Suppressor macrophage treated with lipopolysaccharide for 1 hour (primary cell): Measurements from ENCODE around the gene ABCA13.

Experiments
- DNase-seq, 3 donors: peaks; one replicate each; pipeline ENCODE4 v3.0.0-alpha.2; 2020 to 2022

The ABCA13 gene

DNA sequence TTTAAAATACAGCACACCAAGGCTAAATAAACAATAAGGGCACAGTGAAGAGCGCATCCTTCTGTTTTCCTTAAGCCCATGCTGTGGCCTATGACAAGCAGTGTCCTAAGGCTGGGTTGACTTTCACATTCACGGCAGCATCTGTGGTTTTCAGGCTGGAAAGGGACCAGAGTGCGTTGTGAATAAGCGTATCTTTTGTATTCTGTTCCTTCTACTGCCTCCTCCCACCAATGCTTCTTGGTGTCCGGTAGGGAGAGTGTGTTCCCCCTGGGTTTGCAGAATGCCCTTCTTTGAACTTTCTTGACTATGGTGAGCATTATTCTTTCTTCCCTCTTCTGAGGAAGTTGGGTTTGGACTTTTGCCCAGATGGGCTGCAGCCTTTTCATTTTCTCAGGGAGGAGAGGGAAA, 73.6 kb downstream of the ABCA13 start:
- DNase-seq = peak; percentile 36 to 58 (median 37)

DNA sequence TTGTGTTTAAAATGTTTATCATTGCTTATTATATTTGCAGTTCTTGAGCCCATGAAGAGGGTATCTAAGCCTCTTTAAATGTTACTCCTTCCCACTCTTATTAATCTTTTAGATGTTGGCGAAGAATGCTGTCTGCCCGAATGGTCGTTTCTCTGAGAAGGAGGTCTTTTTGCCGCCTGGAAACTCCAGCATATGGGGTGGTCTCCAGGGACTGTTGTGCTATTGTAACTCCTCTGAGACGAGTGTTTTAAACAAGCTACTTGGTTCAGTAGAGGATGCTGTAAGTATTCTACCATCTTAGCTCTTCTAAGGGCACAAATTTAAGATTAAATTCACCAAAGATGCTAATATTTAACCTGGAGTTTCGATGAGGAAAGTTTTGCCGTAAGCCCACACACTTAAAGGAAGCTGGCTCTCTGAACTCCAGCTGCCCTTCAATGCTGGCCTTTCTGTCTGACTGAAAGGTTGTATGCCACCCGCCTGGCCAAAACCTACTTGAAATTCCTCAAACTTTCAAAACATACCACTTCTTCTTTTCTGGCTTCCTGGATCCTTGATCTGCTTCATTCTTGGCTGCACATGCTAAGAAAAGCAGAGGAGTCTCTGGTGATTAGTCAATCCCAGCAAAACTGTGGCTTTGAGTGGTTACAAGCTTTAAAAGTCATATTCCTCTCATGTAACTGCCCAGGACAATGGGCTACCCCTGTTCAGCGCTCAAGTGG, 74.7 kb downstream of the ABCA13 start:
- peak; percentile 66 to 81 (median 80) for DNase-seq

GRCh38 chr7:48249166-48249565, 77.9 kb downstream of the ABCA13 start:
- DNase-seq = no peak

DNA sequence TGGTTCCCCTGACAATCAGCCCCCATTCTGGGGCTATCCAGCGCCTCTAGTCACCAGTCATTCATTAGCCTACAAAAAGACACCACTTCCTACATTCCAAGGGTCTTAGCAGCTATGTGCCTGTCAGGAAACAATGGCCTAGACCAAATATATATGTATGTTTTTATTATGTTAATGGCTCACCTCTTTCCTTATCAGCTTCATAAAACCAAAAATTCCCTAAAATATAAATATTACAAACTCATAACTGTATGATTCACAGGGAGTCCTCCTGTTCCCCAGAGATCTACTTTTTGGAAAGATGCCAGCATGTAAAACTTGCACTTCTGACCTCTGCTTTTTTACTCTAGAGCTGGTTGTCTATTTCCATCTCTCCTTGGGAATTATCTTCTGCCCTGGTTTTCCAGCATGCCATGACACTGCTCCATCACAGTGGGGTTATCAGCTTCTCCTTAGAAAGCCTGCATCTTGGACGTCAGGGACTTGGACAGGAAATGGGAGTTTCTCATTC, 79.2 kb downstream of the ABCA13 start:
- DNase-seq = peak in 2 of 3 donors; percentile 31 to 36

GRCh38 chr7:48251766-48252165, 80.5 kb downstream of the ABCA13 start:
- peak in 1 of 3 donors; percentile 25 for DNase-seq

DNA sequence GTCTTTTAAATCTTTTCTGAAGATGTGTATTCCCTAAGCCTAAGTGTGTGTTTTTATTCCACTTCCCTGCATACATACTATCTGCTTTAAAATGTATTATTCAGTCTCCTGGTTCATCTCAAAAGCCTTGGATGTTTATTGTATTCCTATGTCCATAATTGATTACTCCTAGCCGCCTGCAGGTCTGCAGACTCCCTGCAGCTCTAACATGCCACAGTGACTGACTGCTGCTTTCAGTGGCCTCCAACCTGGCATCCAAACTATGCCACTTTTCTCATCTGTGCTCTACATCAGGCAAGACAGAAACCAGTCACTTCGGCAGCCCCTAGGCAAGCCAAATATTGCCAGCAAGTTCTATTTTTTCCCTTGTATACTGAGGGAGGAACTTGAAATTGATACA, 81.7 kb downstream of the ABCA13 start:
- no peak for DNase-seq

GRCh38 chr7:48255046-48255445, 83.8 kb downstream of the ABCA13 start:
- DNase-seq = peak; percentile 50 to 76 (median 65)

DNA sequence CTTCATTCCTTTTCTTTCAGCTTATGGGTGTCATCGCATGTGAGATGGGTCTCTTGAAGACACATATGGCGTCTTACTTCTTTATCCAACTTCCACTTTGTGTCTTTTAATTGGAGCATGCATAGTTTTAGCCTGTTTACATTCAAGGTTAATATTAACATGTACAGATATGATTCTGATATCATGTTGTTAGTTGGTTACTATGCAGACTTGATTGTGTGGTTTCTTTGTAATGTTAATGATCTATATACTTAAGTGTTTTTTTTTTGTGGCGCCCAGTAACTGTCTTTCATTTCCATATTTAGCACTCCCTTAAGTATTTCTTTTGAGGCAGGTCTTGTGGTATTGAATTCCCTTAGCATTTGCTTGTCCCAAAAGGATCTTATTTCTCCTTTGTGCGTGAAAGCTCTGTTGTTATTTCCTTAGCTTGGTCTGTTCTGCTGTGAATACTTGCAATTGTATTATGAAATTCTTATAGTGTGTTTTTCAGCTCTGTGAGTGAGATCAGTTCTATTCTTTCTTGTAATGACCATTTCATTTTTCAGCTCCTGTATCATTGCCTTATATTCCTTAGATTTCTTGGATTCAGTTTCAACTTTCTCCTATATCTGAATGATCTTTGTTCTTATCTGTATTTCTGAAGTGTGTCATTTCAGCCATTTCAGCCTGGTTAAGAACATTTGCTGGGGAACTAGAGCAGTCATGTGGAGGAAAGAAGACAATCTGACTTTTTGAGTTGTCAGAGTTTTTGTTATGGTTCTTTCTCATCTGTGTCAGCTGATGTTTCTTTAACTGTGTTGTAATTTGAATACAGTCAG, 88.4 kb downstream of the ABCA13 start:
- DNase-seq = peak in 1 of 3 donors; percentile 24

- no peak for DNase-seq
Observed at GRCh38 chr7:48261696-48262095, 90.4 kb downstream of the ABCA13 start.

GRCh38 chr7:48262606-48263310, 91.5 kb downstream of the ABCA13 start:
- no peak for DNase-seq

GRCh38 chr7:48263311-48263650, 92.0 kb downstream of the ABCA13 start:
- no peak for DNase-seq

GRCh38 chr7:48269066-48269465, 97.8 kb downstream of the ABCA13 start:
- no peak for DNase-seq

GRCh38 chr7:48274662-48275061, 103.4 kb downstream of the ABCA13 start:
- DNase-seq = no peak

DNA sequence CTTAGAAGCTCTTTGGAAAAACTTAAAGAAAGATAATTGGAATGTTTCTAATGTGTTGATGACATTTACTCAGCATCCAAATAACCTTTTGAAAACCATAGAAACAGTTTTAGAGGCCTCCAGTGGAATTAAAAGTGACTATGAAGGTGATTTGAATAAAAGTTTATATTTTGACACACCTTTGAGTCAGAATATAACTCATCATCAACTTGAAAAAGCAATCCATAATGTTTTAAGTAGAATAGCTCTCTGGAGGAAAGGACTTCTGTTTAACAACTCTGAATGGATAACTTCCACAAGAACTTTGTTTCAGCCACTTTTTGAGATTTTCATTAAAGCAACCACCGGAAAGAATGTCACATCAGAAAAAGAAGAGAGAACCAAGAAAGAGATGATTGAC, 108.2 kb downstream of the ABCA13 start:
- DNase-seq = no peak

GRCh38 chr7:48280100-48280499, 108.8 kb downstream of the ABCA13 start:
- no peak for DNase-seq

GRCh38 chr7:48285373-48285772, 114.1 kb downstream of the ABCA13 start:
- no peak for DNase-seq

- DNase-seq = no peak
Observed at GRCh38 chr7:48286836-48287235, 115.6 kb downstream of the ABCA13 start.

GRCh38 chr7:48289656-48290055, 118.4 kb downstream of the ABCA13 start:
- no peak for DNase-seq

DNA sequence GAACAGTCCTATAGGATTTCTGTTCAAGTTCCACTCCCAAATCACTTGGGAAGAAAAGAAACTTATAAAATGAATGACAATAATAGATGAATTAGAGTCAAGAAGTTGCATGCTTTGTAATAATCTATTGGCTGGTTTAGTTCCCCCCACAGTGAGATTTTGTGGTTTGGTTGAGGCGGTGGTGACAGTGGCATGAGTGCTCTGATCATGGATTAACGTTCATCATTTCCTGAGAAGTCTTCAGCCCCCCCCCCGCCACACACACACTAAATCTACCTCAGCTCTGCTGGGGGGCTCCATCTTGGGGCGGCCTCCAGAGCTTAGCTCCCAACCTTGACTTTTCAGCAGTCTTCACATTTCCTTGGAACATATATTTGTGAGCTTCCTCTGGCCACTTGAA, 121.7 kb downstream of the ABCA13 start:
- no peak for DNase-seq

DNA sequence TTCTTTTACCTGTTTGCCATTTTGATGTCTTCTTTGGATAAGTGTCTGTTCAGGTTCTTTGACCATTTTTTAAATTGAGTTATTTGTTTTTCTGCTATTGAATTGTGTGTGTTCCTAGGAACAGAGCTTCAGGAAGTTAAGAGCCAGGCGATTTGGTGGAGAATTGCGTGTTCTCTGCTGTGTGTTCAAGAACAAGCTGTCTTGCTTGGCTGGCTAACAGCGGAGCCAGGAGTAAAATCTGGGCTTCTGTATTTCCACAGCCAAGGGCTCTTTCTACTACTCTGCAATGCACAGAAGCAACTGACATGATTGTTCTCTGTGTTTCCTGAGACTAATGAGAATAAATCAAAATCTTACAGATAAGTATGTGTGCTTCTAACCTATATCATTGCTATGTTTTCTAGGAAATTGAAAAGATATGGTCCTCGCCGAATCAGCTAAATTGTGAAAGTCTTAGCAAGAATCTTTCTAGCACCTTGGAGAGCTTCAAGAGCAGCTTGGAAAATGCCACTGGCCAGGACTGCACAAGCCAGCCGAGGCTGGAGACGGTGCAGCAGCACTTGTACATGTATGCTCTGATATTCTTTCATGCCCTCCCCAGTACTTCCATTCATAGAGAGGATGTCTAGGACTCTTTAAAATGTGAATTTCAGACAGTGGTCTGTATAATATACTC, 124.2 kb downstream of the ABCA13 start:
- no peak for DNase-seq

- DNase-seq = no peak
Observed at GRCh38 chr7:48296966-48297365, 125.7 kb downstream of the ABCA13 start.

GRCh38 chr7:48298779-48299178, 127.5 kb downstream of the ABCA13 start:
- DNase-seq = peak; percentile 59 to 80 (median 74)
